HCT116 (cell line): Measurements from ENCODE around the gene TMEM94. TPM values are rescaled to one million over a fixed set of nuclear protein-coding genes. Genes with fewer than 3 reads are reported as not detected.

Source experiments
- ATAC-seq: fragments of 200-7000 bp; cut with Tn5 transposase; 2 replicates; pipeline ENCODE4 v1.9.1; 2020; ENCODE audit warnings: mild to moderate bottlenecking, moderate library complexity
- BruUV-seq: library from RNA; stranded (reverse); fragments of 400-500 nt; replicated peaks from 2 replicates; lab custom pipeline; 2021; lab: Mats Ljungman, UMichigan
- CTCF ChIA-PET: fragments of 300-600 bp; sonication (Branson Sonifier 250); formaldehyde crosslinking; loops from one replicate; lab custom pipeline; 2021; ENCODE audit warnings: antibody characterized with exemption; lab: Charles Lee
- POLR2A ChIA-PET: fragments of 300-600, 350-600 bp; sonication (Branson Sonifier 250); formaldehyde crosslinking; loops from one replicate; lab custom pipeline; 2021; ENCODE audit warnings: antibody characterized with exemption; lab: Charles Lee
- RAD21 ChIA-PET, 2 experiments: fragments of 300-600 bp; sonication (Branson Sonifier 250); formaldehyde crosslinking; loops; one replicate each; lab custom pipeline; 2023; ENCODE audit warnings: low total read pairs in 2 of 2; ENCODE audit not compliant: uncharacterized antibody in 2 of 2, unreplicated experiment in 2 of 2, low non-redundant PET in 1 of 2; lab: Charles Lee
- DNase-seq: peaks from one replicate; pipeline ENCODE4 v3.0.0-alpha.2; 2010; ENCODE audit warnings: low read depth, low spot score
- H2AFZ ChIP-seq: fragments of 200-600 bp; shearing (Covaris generic), sonication (generic); 2 replicates; pipeline ENCODE4 v1.6.1; 2017; ENCODE audit warnings: low read depth, mixed run types, mixed read lengths, antibody characterized with exemption, low read length; ENCODE audit not compliant: poor library complexity, severe bottlenecking
- H3K27ac ChIP-seq: 2 replicates; pipeline ENCODE4 v1.5.1; 2012; ENCODE audit warnings: low read depth, low read length
- H3K27me3 ChIP-seq: fragments of 200-600 bp; sonication (generic); 2 replicates; pipeline ENCODE4 v1.6.1; 2016; ENCODE audit warnings: mixed run types, low read length, mixed read lengths; ENCODE audit not compliant: insufficient read depth
- H3K36me3 ChIP-seq, 2 experiments: fragments of 200-500 bp in 1 of 2; fragments of 200-600 bp in 1 of 2; sonication (Bioruptor generic) in 1 of 2; sonication (generic) in 1 of 2; 2 replicates each; pipeline versions ENCODE4 v1.5.1 to v1.6.1; 2014 to 2016; ENCODE audit warnings: low read length in 2 of 2, inconsistent platforms in 1 of 2, mixed read lengths in 1 of 2, mixed run types in 1 of 2; ENCODE audit not compliant: insufficient read depth in 2 of 2, control insufficient read depth in 1 of 2
- H3K4me1 ChIP-seq, 2 experiments: fragments of 200-600 bp in 1 of 2; sonication (generic) in 1 of 2; 2 replicates each; pipeline versions ENCODE4 v1.5.1 to v1.6.1; 2012 to 2017; ENCODE audit warnings: low read length in 2 of 2, inconsistent platforms in 1 of 2, mild to moderate bottlenecking in 1 of 2, mixed read lengths in 1 of 2, mixed run types in 1 of 2, moderate library complexity in 1 of 2; ENCODE audit not compliant: insufficient read depth in 2 of 2, control insufficient read depth in 1 of 2
- H3K4me2 ChIP-seq: fragments of 200-600 bp; sonication (generic); 2 replicates; pipeline ENCODE4 v1.6.1; 2017; ENCODE audit warnings: mixed run types, low read length, mixed read lengths
- H3K4me3 ChIP-seq, 2 experiments: fragments of 200-600 bp in 1 of 2; sonication (generic) in 1 of 2; replicated peaks in 1 of 2; 2 replicates each; pipeline ENCODE4 v1.5.1; 2011 to 2016; ENCODE audit warnings: low read length in 2 of 2, control low read depth in 1 of 2, low read depth in 1 of 2, mild to moderate bottlenecking in 1 of 2, mixed read lengths in 1 of 2, mixed run types in 1 of 2
- H3K79me2 ChIP-seq: fragments of 200-600 bp; sonication (generic); 2 replicates; pipeline ENCODE4 v1.6.1; 2017; ENCODE audit warnings: mild to moderate bottlenecking, mixed run types, low read length, moderate library complexity, mixed read lengths; ENCODE audit not compliant: insufficient read depth
- H3K9ac ChIP-seq: fragments of 200-600 bp; sonication (generic); 2 replicates; pipeline ENCODE4 v1.6.1; 2016; ENCODE audit warnings: low read length, mixed read lengths
- H3K9me2 ChIP-seq: fragments of 200-600 bp; sonication (generic), shearing (Covaris generic); 2 replicates; pipeline ENCODE4 v1.6.1; 2017; ENCODE audit warnings: mixed run types, mild to moderate bottlenecking, moderate library complexity; ENCODE audit not compliant: insufficient read depth
- H3K9me3 ChIP-seq, 2 experiments: fragments of 200-500 bp in 1 of 2; fragments of 200-600 bp in 1 of 2; sonication (Bioruptor generic) in 1 of 2; sonication (generic) in 1 of 2; 2 replicates each; pipeline ENCODE4 v1.6.1; 2014 to 2017; ENCODE audit warnings: low read length in 2 of 2, mixed read lengths in 2 of 2, inconsistent platforms in 1 of 2, low read depth in 1 of 2, mild to moderate bottlenecking in 1 of 2, mixed run types in 1 of 2, moderate library complexity in 1 of 2; ENCODE audit not compliant: control insufficient read depth in 1 of 2, insufficient read depth in 1 of 2
- H4K20me1 ChIP-seq: fragments of 200-600 bp; sonication (generic), shearing (Covaris generic); 2 replicates; pipeline ENCODE4 v1.6.1; 2017; ENCODE audit warnings: mixed run types, mild to moderate bottlenecking, moderate library complexity; ENCODE audit not compliant: insufficient read depth
- EGR1 ChIP-seq: IDR thresholded peaks from 2 replicates; pipeline ENCODE4 v1.6.1; 2012; ENCODE audit warnings: low read depth
- ELF1 ChIP-seq: IDR thresholded peaks from 2 replicates; pipeline ENCODE4 v1.6.1; 2012; ENCODE audit warnings: low read depth, borderline replicate concordance
- EZH2phosphoT487 ChIP-seq: fragments of 200-600 bp; IDR thresholded peaks from 2 replicates; pipeline ENCODE4 v1.6.1; 2018; ENCODE audit warnings: antibody characterized with exemption, borderline replicate concordance
- FOSL1 ChIP-seq: IDR thresholded peaks from 2 replicates; pipeline ENCODE4 v1.6.1; 2012; ENCODE audit warnings: low read depth
- POLR2A ChIP-seq: IDR thresholded peaks from 2 replicates; pipeline ENCODE4 v1.7.0; 2011; ENCODE audit warnings: borderline replicate concordance; ENCODE audit not compliant: insufficient read depth, insufficient read length; ENCODE audit errors: extremely low read depth
- POLR2AphosphoS5 ChIP-seq: IDR thresholded peaks from 2 replicates; pipeline ENCODE4 v1.6.1; 2011; ENCODE audit warnings: mild to moderate bottlenecking, low read depth, low read length, moderate library complexity
- RAD21 ChIP-seq: IDR thresholded peaks from 2 replicates; pipeline ENCODE4 v1.6.1; 2012; ENCODE audit warnings: low read depth, mild to moderate bottlenecking
- SIN3A ChIP-seq: IDR thresholded peaks from 2 replicates; pipeline ENCODE4 v1.6.1; 2012; ENCODE audit warnings: low read depth
- SRF ChIP-seq: IDR thresholded peaks from 2 replicates; pipeline ENCODE4 v1.6.1; 2012; ENCODE audit warnings: low read depth
- TCF7L2 ChIP-seq: IDR thresholded peaks from 2 replicates; pipeline ENCODE4 v1.7.0; 2011; ENCODE audit warnings: borderline replicate concordance, inconsistent platforms; ENCODE audit not compliant: insufficient read depth, insufficient read length; ENCODE audit errors: extremely low read depth
- ZFX ChIP-seq: fragments of 450-650 bp; IDR thresholded peaks from 2 replicates; pipeline ENCODE4 v1.6.1; 2017
- intact Hi-C: fragments of 100-400 bp; cut with micrococcal nuclease; formaldehyde crosslinking; loops from 2 replicates; pipeline ENCODE4 v1.10.0; 2022
- total RNA-seq: library from RNA; stranded (reverse); gene quantifications from one replicate; pipeline ENCODE4 v1.2.1, GENCODE V29; 2021; ENCODE audit not compliant: unreplicated experiment
- TF ChIP-seq, protein P1 (sequence below): IDR thresholded peaks from 2 replicates; pipeline ENCODE4 v1.6.1; 2012; ENCODE audit warnings: low read depth
- TF ChIP-seq, protein P2 (sequence below): IDR thresholded peaks from 2 replicates; pipeline ENCODE4 v1.6.1; 2011; ENCODE audit warnings: mild to moderate bottlenecking, low read length, moderate library complexity; ENCODE audit not compliant: insufficient replicate concordance; ENCODE audit errors: extremely low read depth
- TF ChIP-seq, protein P3 (sequence below): IDR thresholded peaks from 2 replicates; pipeline ENCODE4 v1.6.1; 2012

TMEM94 gene
- total RNA-seq, 1 experiment from 2014 or later, result 75.4 TPM

DNA sequence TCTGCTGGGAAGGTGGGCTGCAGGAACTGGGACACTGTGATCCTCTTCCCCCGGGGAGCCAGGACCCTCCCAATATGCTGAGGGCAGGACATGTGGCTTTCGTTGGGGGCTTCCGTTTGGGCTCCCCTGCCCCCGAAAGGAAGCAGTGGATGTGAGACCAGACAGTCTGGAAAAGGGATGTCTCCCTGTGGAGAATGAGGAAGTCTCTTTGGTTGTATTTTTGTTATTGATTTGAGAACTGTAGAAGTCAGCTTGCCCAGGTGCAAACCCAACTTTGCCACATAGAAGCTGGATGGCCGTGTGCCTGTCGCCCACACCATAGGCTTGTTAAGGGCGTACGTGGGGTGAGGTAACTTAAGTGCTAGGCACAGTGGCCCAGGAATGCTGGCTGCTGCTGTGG, 87.8 kb downstream of the TMEM94 start:
- DNase-seq (no peak), ATAC-seq (no peak)
- TF ChIP-seq TCF7L2, result no peak
- no peak for TF ChIP-seq POLR2A
- no peak for TF ChIP-seq EZH2phosphoT487
- TF ChIP-seq, protein P1, sequence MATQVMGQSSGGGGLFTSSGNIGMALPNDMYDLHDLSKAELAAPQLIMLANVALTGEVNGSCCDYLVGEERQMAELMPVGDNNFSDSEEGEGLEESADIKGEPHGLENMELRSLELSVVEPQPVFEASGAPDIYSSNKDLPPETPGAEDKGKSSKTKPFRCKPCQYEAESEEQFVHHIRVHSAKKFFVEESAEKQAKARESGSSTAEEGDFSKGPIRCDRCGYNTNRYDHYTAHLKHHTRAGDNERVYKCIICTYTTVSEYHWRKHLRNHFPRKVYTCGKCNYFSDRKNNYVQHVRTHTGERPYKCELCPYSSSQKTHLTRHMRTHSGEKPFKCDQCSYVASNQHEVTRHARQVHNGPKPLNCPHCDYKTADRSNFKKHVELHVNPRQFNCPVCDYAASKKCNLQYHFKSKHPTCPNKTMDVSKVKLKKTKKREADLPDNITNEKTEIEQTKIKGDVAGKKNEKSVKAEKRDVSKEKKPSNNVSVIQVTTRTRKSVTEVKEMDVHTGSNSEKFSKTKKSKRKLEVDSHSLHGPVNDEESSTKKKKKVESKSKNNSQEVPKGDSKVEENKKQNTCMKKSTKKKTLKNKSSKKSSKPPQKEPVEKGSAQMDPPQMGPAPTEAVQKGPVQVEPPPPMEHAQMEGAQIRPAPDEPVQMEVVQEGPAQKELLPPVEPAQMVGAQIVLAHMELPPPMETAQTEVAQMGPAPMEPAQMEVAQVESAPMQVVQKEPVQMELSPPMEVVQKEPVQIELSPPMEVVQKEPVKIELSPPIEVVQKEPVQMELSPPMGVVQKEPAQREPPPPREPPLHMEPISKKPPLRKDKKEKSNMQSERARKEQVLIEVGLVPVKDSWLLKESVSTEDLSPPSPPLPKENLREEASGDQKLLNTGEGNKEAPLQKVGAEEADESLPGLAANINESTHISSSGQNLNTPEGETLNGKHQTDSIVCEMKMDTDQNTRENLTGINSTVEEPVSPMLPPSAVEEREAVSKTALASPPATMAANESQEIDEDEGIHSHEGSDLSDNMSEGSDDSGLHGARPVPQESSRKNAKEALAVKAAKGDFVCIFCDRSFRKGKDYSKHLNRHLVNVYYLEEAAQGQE, result no peak
- no peak for TF ChIP-seq ELF1
- TF ChIP-seq POLR2AphosphoS5, result no peak
- TF ChIP-seq, protein P2, sequence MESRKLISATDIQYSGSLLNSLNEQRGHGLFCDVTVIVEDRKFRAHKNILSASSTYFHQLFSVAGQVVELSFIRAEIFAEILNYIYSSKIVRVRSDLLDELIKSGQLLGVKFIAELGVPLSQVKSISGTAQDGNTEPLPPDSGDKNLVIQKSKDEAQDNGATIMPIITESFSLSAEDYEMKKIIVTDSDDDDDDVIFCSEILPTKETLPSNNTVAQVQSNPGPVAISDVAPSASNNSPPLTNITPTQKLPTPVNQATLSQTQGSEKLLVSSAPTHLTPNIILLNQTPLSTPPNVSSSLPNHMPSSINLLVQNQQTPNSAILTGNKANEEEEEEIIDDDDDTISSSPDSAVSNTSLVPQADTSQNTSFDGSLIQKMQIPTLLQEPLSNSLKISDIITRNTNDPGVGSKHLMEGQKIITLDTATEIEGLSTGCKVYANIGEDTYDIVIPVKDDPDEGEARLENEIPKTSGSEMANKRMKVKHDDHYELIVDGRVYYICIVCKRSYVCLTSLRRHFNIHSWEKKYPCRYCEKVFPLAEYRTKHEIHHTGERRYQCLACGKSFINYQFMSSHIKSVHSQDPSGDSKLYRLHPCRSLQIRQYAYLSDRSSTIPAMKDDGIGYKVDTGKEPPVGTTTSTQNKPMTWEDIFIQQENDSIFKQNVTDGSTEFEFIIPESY, result no peak
- TF ChIP-seq SIN3A, result no peak
- no peak for TF ChIP-seq ZFX
- TF ChIP-seq SRF, result no peak
- TF ChIP-seq FOSL1, result no peak
- TF ChIP-seq, protein P3, sequence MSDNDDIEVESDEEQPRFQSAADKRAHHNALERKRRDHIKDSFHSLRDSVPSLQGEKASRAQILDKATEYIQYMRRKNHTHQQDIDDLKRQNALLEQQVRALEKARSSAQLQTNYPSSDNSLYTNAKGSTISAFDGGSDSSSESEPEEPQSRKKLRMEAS, result no peak
- TF ChIP-seq EGR1, result no peak
- no peak for TF ChIP-seq RAD21
- no TSS peak for BruUV-seq
- RAD21 ChIA-PET, result no interaction called here
- intact Hi-C loops, result no loop called here
- no peak overlapping the region for H3K4me3 ChIP-seq
- H3K9me2 ChIP-seq, result no peaks in the 10 kb centered on the region
- H4K20me1 ChIP-seq, result no peaks in the 10 kb centered on the region
- POLR2A ChIA-PET, result no interaction called here
- H3K27ac ChIP-seq, result no peak overlapping the region
- no peaks in the 10 kb centered on the region for H3K9me3 ChIP-seq
- H3K79me2 ChIP-seq, result peaks cover 58% of the 10 kb centered on the region
- peaks cover 12 to 33% of the 10 kb centered on the region in 2 experiments for H3K4me1 ChIP-seq
- H3K27me3 ChIP-seq, result no peaks in the 10 kb centered on the region
- H3K36me3 ChIP-seq, result no peaks in the 10 kb centered on the region; a peak in 1 of 4 replicates
- CTCF ChIA-PET, result no interaction called here
- no peak overlapping the region for H2AFZ ChIP-seq
- no peak overlapping the region for H3K9ac ChIP-seq
- H3K4me2 ChIP-seq, result no peak overlapping the region
